Measurements from ENCODE around the gene SMYD2.

Gene SMYD2

DNA sequence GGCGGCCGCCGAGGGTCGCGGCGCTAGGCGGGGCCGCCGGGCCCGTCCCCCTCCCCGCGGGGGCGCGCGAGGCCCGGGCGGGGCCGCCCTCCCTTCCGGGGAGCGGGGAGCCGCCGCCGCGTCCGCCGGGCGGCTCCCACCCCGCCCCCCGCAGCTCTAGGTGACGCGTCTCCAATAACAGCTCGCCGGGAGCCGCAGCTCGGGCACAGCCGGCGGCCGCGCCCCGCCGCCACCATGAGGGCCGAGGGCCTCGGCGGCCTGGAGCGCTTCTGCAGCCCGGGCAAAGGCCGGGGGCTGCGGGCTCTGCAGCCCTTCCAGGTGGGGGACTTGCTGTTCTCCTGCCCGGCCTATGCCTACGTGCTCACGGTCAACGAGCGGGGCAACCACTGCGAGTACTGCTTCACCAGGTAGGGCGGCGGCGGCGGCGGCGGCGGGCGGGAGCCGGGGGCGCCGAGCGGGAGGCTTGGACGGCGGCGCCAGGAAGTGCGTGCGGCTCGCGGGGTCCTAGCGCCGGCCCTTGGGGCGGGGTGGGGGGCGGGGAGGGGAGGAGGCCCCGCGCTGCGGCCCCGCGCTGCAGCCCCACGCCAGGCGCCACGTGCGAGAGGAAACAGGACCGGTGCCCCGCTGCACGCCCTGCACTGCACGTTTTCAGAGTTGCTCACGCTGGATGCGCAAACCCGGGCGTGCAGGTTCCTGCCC lies at the start of gene SMYD2:
TSS of gene SMYD2 (plus strand) at position 139 of the 699 bp plus-strand sequence. CDS start at position 235, 96 bp downstream.
- DNase-seq = peak; percentile 91

DNA sequence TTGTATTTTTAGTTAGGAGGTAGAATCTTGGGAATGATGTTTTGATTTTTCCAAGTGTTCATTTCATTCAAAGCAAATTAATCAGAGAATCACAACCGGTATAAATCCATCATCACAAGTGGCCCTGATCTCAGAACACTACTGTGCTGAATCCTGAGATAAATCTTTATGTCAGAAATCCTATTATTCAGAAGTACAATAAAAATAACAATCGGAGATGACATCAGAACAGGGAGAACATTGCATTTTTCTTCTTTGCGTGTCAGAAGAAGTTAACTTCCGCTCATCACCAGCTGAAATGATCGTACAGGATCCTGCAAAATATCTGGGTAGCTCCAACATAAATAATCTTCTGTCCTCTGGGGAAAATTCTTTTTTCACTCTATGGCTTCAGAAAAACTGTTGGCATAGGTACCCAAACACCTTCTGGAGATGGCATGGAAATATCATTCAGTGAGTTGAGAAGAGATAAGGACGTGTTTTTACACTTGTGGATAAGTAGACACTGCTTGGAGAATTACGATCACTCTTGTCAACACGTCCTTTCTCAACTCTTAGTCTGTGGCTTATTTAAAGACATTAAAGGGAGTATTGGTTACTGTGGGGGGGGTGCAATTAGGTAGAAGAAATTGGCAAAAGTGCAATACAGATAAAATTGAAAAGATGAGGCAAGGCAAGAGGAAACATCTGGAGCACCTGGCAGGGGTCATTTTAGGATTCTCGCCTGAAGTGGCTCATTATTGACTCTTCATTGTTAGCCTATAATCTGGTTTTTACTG lies 46.9 kb upstream of the SMYD2 start:
- peak; percentile 77 for DNase-seq

- no peak for DNase-seq
These were observed 46.3 kb upstream of the SMYD2 start for GRCh38 chr1:214234635-214235025.

GRCh38 chr1:214236477-214236876 lies 44.5 kb upstream of the SMYD2 start:
- DNase-seq = no peak

GRCh38 chr1:214241060-214241459 lies 39.9 kb upstream of the SMYD2 start:
- DNase-seq = no peak

DNA sequence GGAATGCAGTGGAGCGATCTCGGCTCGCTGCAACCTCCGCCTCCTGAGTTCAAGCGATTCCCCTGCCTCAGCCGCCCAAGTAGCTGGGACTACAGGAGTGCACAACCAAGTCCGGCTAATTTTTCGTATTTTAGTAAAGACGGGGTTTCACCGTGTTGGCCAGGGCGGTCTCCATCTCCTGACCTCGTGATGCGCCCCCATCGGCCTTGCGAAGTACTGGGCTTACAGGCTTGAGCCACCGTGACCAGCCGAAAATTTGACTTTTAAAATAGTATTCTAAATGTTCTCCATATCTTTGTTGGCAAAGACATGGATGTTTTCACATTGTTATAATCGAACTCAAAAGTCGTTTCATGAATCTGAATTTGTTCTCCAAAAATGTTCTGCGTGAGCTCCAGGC lies 36.7 kb upstream of the SMYD2 start:
- DNase-seq = no peak

DNA sequence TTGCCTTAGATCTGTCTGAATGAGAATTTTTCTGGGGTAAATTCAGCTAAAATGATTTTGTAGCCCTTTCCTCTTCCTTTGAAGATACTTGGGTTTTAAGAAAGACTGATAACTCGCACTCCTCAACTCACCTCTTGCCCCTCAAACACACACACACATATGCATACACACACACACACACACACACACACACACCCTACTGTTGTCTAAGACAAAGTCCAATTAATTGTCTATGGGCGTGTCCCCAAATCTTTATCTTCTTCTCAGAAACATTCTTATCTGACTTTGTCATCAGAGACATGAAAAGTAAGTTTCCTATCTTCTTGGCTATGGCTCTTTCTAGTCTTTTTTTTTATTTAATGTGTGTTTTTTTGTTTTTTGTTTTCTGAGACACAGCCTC lies 36.1 kb upstream of the SMYD2 start:
- DNase-seq = no peak

GRCh38 chr1:214247501-214248041 lies 33.4 kb upstream of the SMYD2 start:
- no peak for DNase-seq

GRCh38 chr1:214248311-214249085 lies 32.5 kb upstream of the SMYD2 start:
- DNase-seq = no peak

DNA sequence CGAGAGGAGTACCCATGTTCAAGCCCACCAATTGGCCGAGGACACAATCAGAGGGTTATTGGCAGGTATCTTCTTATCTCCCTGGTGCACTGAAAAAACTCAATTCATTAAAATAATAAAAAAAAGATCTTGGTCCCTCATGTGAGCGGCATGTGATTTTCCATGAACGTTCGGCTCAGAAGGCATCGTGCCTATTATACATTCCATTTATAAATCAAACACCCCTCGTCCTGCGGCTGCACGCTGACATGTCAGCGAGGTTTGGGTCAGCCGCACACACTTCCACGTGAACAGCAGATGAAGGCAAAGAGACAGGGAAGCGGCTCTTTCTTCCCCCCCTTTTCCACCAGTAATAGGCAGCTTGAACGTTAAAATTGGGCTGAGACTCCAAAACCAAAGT lies 31.3 kb upstream of the SMYD2 start:
- no peak for DNase-seq

GRCh38 chr1:214251354-214251753 lies 29.6 kb upstream of the SMYD2 start:
- no peak for DNase-seq

DNA sequence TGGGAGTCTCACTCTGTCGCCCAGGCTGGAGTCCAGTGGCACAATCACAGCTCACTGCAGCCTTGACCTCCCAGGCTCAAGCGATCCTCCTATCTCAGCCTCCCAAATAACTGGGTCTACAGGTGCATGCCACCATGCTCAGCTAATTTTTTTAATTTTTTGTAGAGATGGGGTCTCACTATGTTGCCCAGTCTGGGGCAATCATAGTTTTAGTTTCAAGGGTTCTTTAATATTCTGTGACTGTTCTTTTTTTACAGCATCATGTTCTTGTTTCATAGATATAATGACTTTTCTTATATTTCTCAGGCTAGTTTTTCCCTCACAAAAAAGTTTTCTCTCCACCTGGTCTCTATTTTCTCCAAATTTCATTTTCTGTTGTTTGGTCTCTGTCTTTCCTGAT lies 25.4 kb upstream of the SMYD2 start:
- DNase-seq = no peak

GRCh38 chr1:214259353-214259977 lies 21.5 kb upstream of the SMYD2 start:
- DNase-seq = no peak

- no peak for DNase-seq
These were observed 20.3 kb upstream of the SMYD2 start for GRCh38 chr1:214260561-214261205.

DNA sequence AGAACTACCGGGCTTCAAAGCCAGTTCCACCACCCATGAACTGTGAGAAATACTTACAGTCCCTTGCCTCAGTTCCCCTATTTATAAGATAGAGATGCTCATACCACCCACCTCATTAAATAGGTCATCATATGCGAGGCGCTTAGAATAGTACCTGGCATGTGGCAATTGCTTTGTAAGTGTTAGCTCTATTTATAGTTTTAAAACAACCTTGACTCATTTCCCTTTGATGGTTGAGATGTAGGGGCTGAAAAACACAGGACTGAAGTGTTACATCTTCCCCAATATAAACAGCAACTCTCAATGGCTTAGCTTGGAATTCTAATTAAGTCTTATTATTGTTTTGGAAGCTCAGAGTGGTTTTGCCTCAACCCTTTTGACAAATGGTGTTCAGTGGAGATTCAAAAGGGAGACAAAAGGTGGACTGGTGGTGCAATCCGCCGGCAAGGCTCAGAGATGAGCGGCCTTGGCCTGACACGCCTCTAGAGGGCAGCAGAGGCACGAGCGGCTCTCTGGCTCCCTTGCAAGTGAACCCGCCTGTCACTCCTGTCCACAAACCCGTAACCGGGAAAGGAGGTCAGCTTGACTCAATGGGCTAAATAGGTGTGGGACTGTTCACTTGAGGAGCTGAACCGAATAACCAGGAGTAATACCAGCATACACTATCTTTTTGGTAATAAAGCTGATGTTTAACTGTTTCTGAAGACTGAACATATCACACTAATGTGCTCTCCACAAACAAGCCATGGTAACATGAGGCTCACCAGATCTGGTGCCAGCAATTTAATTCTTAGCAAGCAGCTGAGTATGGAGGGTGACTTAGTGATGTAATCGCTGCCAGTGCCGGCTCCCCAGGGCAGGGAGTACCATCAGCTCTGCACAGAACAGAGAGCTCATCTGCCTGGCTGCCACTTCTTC lies 19.5 kb upstream of the SMYD2 start:
- peak; percentile 77 for DNase-seq

DNA sequence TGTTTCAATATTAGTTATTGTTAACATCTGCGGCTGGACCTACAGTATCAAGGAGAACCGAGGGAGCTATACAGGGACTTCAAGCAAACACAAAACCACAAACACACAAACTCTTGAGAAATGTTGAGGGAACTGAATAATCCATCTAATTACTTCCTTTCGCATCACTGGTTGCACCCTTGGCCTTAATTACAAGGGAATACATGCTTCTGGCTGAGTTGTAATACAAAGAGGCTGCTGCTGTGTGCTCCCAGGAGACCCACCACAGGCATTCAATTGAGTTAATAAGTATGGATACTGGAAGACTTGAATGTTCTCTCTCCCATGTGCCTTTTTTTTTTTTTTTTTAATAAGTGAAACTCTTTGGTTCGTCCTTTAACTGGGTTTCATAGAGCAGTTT lies 16.8 kb upstream of the SMYD2 start:
- DNase-seq = peak; percentile 60

DNA sequence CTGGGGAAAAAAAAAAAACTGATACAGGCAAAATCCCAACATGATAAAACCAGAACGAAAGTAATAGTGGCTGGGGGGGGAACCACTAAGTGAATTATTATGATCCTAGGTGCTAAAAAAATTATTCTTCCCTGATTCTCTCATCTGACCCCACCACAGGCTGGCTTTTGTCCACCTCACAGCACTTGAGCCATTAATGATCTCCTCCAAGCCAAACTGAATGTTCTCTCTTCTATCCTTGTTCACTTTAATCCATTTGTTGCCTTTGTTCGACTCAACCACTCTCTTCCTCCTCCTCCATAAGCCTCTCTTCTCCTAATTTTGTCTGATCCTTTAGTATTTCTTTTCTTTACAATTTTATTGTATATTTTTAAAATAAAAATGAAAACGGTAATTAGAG lies 16.0 kb upstream of the SMYD2 start:
- no peak for DNase-seq

DNA sequence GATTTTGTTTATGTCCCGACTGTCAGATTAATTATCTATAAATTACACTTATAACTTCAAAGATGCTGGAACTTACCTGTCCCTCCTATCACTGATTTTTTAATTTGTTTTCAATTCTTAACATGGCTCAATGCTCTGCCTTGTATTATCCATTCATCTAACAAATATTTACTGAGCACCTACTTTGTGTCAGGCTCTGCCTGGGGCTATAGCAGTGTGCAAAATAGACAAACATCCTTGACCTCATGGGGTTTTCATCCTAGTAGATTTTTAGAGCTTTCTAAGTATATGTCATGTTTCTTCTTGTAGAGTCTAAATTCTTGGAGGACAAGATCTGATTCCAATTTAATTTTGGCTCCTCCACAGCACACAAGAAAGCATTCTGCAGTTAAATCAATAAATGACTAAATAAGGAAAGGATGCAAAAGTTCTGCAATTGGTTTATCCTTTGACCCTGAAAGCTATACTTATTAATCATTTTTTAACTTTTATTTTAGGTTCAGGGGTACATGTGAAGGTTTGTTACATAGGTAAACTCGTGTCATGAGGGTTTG lies 10.8 kb upstream of the SMYD2 start:
- no peak for DNase-seq

DNA sequence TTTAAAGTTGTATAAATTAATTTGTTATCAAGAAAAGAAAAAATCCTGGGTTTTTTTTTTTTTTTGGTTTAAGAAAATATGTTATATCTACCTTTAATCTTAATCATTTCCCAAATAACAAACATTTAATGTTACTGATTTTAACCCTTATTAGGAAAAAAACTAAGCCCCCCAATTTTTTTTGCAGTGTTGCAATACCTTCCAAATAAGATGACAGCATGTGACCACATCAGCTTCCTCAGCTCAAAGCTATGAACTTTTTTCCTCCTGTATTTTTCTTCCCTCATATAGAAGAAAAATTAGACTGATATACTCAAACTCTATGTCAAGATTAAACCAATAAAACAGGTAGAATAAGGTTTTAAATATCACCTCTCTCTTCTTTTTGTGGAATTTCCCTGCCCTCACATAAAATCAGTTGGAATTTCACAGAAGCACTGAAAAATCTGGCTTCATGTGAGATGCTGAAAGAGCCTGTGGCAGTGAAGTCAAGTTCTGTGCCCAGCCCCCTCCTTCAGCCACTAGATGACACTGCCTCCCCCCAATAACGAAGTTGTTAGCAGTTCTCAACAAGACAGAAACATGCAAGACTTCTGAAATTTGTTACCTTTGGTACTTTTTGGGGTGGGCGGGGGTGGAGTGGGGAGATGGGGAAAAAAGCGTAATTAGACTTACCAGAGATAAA lies 9.6 kb upstream of the SMYD2 start:
- DNase-seq = no peak

DNA sequence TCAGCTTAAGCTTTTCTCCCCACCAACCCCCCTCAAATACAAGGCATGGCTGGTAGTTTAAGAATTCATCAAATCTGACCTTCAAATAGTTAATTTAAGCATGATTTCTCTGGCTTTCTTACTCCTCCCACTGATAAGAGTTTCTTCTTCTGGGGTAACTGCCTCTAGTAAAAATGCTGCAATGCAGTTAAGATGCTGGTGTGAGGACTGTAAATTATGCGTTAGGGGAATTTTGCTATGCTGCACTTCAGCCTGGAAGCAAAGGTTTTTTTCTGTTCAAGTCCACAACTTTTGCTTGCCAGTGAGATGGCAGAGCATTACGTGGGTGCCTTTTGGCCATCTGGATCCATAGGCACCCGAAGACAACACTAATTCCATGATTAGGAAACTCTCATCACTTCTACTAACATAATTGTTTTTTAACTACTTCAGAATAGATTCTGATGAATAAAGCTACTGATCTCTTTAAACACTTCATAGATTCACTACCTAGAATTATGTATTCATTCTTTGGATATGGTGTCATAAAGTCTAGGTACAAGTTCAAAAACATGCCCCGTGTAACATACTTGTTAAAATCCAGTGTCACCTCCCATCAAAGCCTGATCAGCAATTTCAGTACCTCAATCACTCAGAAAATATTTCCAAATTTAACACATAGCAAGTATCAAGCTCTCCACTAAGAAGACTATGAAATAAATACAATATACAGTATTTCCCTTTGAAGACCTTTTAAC lies 8.8 kb upstream of the SMYD2 start:
- DNase-seq = no peak

All from NCI-H146 (cell line).